HG03066 (cell line): ENCODE measurements around the gene TRIP4.
"Not testable (repeated sequence)": the region's sequence is repeated elsewhere in the genome, so short reads cannot be mapped to it uniquely, and the experiment has no call there.

Experiments
- ATAC-seq: cut with Tn5 transposase; IDR thresholded peaks from one replicate; pipeline ENCODE4 v1.9.1; 2021; ENCODE audit warnings: low read depth; ENCODE audit not compliant: unreplicated experiment

Gene TRIP4

GRCh38 chr15:64387562-64388168, at the start of gene TRIP4:
TSS of gene TRIP4 (plus strand) at chr15:64387836. CDS start at chr15:64387864, 28 bp downstream.
- peak; percentile 98 for ATAC-seq

- ATAC-seq: no peak
These were observed 47.3 kb upstream of the TRIP4 start for GRCh38 chr15:64340355-64340754.

- ATAC-seq: no peak
These were observed 45.7 kb upstream of the TRIP4 start for GRCh38 chr15:64341961-64342360.

- no peak for ATAC-seq
These were observed 44.4 kb upstream of the TRIP4 start for GRCh38 chr15:64343222-64343621.

GRCh38 chr15:64343841-64344240, 43.8 kb upstream of the TRIP4 start:
- no peak for ATAC-seq

GRCh38 chr15:64344651-64345294, 42.9 kb upstream of the TRIP4 start:
- ATAC-seq: no peak

GRCh38 chr15:64346242-64346641, 41.4 kb upstream of the TRIP4 start:
- not testable (repeated sequence) for ATAC-seq

- no peak for ATAC-seq
These were observed 39.2 kb upstream of the TRIP4 start for GRCh38 chr15:64348455-64348854.

- ATAC-seq: no peak
These were observed 38.3 kb upstream of the TRIP4 start for GRCh38 chr15:64349375-64349774.

GRCh38 chr15:64351265-64351664, 36.4 kb upstream of the TRIP4 start:
- ATAC-seq: no peak

GRCh38 chr15:64354688-64355344, 32.8 kb upstream of the TRIP4 start:
- ATAC-seq: no peak

GRCh38 chr15:64355348-64355943, 32.2 kb upstream of the TRIP4 start:
- peak; percentile 10 for ATAC-seq

GRCh38 chr15:64355944-64356709, 31.5 kb upstream of the TRIP4 start, which contains the start of gene CSNK1G1:
TSS of gene CSNK1G1 (minus strand) at chr15:64356173. CDS start at chr15:64300499, 55,674 bp downstream.
- peak; percentile 97 for ATAC-seq

GRCh38 chr15:64356710-64357040, 31.0 kb upstream of the TRIP4 start:
- no peak for ATAC-seq

GRCh38 chr15:64361259-64361658, 26.4 kb upstream of the TRIP4 start:
- no peak for ATAC-seq

GRCh38 chr15:64369078-64369607, 18.5 kb upstream of the TRIP4 start:
- ATAC-seq: no peak

- ATAC-seq: not testable (repeated sequence)
These were observed 16.3 kb upstream of the TRIP4 start for GRCh38 chr15:64371383-64371782.

GRCh38 chr15:64373360-64373759, 14.3 kb upstream of the TRIP4 start:
- ATAC-seq: no peak

- ATAC-seq: no peak
These were observed 8.2 kb upstream of the TRIP4 start for GRCh38 chr15:64379216-64379960.
